ENCODE results near the gene SLX4. TPM values are rescaled to one million over a fixed set of nuclear protein-coding genes. Genes with fewer than 3 reads are reported as not detected.

The SLX4 gene
- total RNA-seq, 1 donor from 2014 or later = 1.3 TPM

DNA sequence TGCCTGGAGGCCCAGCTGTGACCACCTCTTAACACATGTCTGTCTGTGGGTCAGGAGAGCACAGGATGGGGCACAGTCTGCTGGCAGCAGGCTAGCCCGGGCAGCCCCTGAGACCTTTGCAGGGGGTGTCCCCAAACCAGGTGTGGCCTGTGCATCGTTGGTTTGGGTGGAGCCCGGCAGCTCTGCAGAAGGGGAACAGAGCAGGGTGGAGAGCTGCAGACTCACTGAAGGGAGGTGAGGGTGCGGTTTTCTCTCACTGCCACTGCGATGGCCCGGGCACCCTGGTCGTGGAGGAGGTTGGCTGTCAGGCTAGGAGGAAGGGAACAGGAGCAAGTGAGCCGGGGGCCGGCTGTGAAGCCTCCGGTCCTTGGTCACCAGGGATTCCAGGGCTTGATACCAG is 63.0 kb downstream of the SLX4 start:
- no peaks in the 10 kb centered on the region for H3K36me3 ChIP-seq (ENCODE audit: control insufficient read depth, insufficient read depth, low read length)
- FAIRE-seq (no peak), DNase-seq (ENCODE audit: low read depth) (no peak)
- no peak overlapping the region for H3K4me3 ChIP-seq (ENCODE audit: low read depth, low read length)
- TF ChIP-seq, protein P1, sequence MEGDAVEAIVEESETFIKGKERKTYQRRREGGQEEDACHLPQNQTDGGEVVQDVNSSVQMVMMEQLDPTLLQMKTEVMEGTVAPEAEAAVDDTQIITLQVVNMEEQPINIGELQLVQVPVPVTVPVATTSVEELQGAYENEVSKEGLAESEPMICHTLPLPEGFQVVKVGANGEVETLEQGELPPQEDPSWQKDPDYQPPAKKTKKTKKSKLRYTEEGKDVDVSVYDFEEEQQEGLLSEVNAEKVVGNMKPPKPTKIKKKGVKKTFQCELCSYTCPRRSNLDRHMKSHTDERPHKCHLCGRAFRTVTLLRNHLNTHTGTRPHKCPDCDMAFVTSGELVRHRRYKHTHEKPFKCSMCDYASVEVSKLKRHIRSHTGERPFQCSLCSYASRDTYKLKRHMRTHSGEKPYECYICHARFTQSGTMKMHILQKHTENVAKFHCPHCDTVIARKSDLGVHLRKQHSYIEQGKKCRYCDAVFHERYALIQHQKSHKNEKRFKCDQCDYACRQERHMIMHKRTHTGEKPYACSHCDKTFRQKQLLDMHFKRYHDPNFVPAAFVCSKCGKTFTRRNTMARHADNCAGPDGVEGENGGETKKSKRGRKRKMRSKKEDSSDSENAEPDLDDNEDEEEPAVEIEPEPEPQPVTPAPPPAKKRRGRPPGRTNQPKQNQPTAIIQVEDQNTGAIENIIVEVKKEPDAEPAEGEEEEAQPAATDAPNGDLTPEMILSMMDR (IDR thresholded peaks at IDR 0.05; ENCODE audit: insufficient read depth, low read length, severe bottlenecking) = no peak
- no peaks in the 10 kb centered on the region for H3K27me3 ChIP-seq (ENCODE audit: control insufficient read depth, insufficient read depth, low read length)

DNA sequence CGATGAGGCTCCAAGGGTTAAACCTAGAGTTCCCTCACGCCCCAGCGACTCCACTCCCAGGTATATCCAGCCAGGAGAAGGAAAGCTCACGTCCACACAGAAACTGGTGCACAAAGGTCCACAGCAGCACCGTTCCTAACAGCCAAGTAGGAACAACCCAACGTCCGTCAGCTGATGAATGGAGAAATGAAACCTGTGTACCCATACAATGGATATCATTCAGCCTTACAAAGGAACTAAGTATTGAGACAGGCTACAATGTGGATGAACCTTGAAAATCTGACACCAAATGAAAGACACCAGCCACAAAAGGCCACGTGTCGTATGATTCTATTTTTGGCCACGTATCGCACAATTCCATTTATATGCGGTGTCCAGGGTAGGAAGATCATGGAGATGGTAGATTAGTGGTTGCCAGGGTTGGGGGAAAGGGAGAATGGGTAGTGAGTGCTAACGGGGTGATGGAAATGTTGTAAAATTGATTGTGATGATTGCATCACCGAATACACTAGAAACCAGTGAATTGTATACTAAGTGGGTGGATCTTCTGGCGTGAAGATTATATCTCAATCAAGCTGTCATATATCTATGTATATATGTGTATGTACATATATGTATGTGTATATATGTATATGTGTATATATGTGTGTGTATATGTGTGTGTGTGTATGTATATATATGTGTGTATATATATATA is 64.3 kb downstream of the SLX4 start:
- no peaks in the 10 kb centered on the region for H3K36me3 ChIP-seq (ENCODE audit: control insufficient read depth, insufficient read depth, low read length)
- no peaks in the 10 kb centered on the region for H3K27me3 ChIP-seq (ENCODE audit: control insufficient read depth, insufficient read depth, low read length)
- TF ChIP-seq, protein P1 (IDR thresholded peaks at IDR 0.05; ENCODE audit: insufficient read depth, low read length, severe bottlenecking) = no peak
- DNase-seq (ENCODE audit: low read depth) (no peak), FAIRE-seq (peak; percentile 93)
- H3K4me3 ChIP-seq (ENCODE audit: low read depth, low read length) = no peak overlapping the region

DNA sequence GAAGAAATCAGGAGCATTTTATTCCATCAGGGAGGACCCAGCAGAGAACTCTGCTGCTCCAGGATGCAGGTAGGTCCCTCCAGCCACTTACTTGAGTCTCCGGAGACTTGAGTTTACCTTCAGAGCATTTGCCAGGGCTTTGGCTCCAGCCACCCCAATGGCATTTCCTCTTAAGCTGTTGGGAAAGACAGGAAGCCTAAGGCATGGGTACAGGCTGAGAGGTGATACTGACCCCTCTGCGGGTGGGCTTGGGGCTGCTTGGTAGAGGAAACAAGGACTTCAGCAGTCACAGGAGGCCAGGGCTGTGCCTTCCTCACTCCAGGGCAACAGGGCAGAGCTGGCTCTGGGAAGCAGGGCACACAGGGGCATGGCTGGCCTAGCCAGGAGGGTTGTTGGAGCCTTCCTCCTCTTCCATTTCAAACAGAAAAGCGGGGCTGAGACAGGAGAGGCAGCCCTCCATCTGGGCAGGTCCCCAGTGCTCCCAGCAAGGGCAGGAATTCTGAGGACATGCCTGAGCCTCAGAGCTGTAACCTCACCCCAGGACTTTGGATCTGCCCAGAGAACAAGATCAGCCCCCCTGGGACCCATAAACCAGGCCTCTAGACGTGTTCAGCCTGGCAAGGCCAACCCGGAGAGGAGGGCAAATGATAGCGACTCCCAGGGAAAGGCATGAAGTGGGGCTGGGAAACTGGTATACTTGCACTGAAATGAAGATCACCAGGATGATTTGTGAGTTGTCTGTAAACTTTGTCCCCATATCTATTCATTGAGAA is 68.6 kb downstream of the SLX4 start:
- FAIRE-seq (no peak), DNase-seq (ENCODE audit: low read depth) (no peak)
- Histone ChIP-seq H3K27me3 (ENCODE audit: control insufficient read depth, insufficient read depth, low read length) (no peaks in the 10 kb centered on the region), H3K36me3 (ENCODE audit: control insufficient read depth, insufficient read depth, low read length) (no peaks in the 10 kb centered on the region), H3K4me3 (ENCODE audit: low read depth, low read length) (no peak overlapping the region)
- TF ChIP-seq, protein P1 (IDR thresholded peaks at IDR 0.05; ENCODE audit: insufficient read depth, low read length, severe bottlenecking) = no peak

DNA sequence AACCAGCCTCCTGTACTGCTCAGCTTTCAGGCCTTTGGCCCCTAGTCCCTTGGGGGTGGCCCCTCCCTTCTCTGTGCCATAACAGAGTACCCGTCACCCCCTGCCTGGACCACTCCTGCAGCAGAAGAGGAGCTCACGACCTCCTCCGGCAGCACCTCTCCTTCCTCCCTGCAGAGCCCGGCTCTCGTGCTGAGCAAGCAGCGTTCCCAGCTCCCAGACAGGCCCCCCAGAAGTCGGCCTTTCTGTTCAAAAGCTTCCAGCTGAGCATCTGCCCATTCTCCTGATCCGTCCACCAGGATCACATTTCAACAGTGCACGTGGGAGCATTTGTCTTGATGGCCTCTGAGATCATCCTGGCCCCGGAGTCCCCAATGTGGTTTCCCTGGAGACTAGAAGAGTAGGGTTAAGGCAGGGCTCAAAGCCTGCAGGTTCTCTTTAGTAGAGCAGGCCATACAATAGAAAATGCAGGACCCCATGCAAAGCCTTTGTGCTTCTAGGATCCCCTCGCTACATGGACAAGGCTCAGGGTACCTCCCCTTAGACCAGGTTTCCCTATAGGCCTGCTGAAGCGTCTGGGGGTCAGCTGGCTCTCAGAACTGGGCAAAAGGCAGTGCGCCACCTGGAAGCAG is 69.8 kb downstream of the SLX4 start:
- DNase-seq (ENCODE audit: low read depth) (no peak), FAIRE-seq (no peak)
- H3K27me3 ChIP-seq (ENCODE audit: control insufficient read depth, insufficient read depth, low read length) = no peaks in the 10 kb centered on the region
- no peaks in the 10 kb centered on the region for H3K36me3 ChIP-seq (ENCODE audit: control insufficient read depth, insufficient read depth, low read length)
- TF ChIP-seq, protein P1 (IDR thresholded peaks at IDR 0.05; ENCODE audit: insufficient read depth, low read length, severe bottlenecking) = no peak
- H3K4me3 ChIP-seq (ENCODE audit: low read depth, low read length) = no peak overlapping the region

DNA sequence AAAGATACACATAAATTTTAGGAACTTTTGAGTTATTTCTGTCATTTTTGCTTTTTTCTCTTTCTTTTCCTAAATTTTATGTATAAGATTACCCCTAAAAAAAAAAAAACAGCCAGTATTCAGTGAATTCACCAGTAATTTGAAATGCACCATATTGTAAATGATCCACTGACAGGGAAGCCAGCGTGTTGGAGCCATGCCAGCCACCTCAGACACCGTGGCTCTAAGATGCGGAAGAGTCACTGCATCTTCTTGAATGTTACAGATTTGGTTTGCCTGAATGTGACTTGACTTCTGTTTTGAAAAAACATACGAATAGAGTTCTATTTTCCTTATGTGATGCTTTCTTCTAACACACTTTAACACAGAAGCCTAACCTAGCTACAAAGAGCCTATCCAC is 73.2 kb downstream of the SLX4 start:
- Histone ChIP-seq H3K36me3 (ENCODE audit: control insufficient read depth, insufficient read depth, low read length) (peaks cover 6% of the 10 kb centered on the region), H3K4me3 (ENCODE audit: low read depth, low read length) (no peak overlapping the region), H3K27me3 (ENCODE audit: control insufficient read depth, insufficient read depth, low read length) (no peaks in the 10 kb centered on the region)
- TF ChIP-seq, protein P1 (IDR thresholded peaks at IDR 0.05; ENCODE audit: insufficient read depth, low read length, severe bottlenecking) = no peak
- FAIRE-seq (no peak), DNase-seq (ENCODE audit: low read depth) (no peak)
